Stomach (tissue), 9 donors: Measurements from ENCODE around the gene LAMP1. TPM values are rescaled to one million over a fixed set of nuclear protein-coding genes. Genes with fewer than 3 reads are reported as not detected.
"Not testable (repeated sequence)": the region's sequence is repeated elsewhere in the genome, so short reads cannot be mapped to it uniquely, and the experiment has no call there.

Source experiments
- DNase-seq, 2 donors: peaks; one replicate each; pipeline versions ENCODE4 v3.0.0 to v3.0.0-alpha.2; 2013 to 2019
- H3K27ac ChIP-seq, 5 donors: fragments of 200-600 bp in 4 of 5; sonication (generic) in 4 of 5; one replicate each; pipeline ENCODE4 v1.5.1; 2013 to 2019; ENCODE audit warnings: mild to moderate bottlenecking in 1 of 5, moderate library complexity in 1 of 5
- H3K27me3 ChIP-seq, 3 donors: fragments of 200-600 bp; sonication (generic); one replicate each; pipeline ENCODE4 v1.5.1; 2017 to 2019; ENCODE audit warnings: mixed run types in 1 of 3
- H3K36me3 ChIP-seq, 4 donors: fragments of 200-600 bp; sonication (generic); 1 replicate in 3 of 4; 2 replicates in 1 of 4; pipeline ENCODE4 v1.5.1; 2016 to 2019
- H3K4me1 ChIP-seq, 4 donors: fragments of 200-600 bp; sonication (generic); one replicate each; pipeline ENCODE4 v1.5.1; 2016 to 2019
- H3K4me3 ChIP-seq, 4 donors: fragments of 200-600 bp; sonication (generic) in 3 of 4; one replicate each; pipeline ENCODE4 v1.5.1; 2016 to 2019; ENCODE audit warnings: mild to moderate bottlenecking in 1 of 4
- H3K9me3 ChIP-seq, 4 donors: fragments of 200-600 bp; sonication (generic); one replicate each; pipeline ENCODE4 v1.5.1; 2016 to 2019
- CTCF ChIP-seq, 7 experiments: fragments of 450-650 bp in 4 of 7; fragments of 200-600 bp in 3 of 7; sonication (generic) in 3 of 7; IDR thresholded peaks; one replicate each; pipeline ENCODE4 v1.5.1; 2016 to 2019; ENCODE audit warnings: antibody characterized with exemption in 7 of 7, control low read depth in 2 of 7, mild to moderate bottlenecking in 1 of 7
- EP300 ChIP-seq: sonication (generic); formaldehyde crosslinking; IDR thresholded peaks from one replicate; pipeline ENCODE4 v1.6.1; 2017; ENCODE audit warnings: antibody characterized with exemption
- POLR2A ChIP-seq, 4 donors: fragments of 450-650 bp; IDR thresholded peaks; one replicate each; pipeline ENCODE4 v1.6.1; 2016; ENCODE audit warnings: antibody characterized with exemption in 4 of 4, control low read depth in 2 of 4, mild to moderate bottlenecking in 1 of 4, moderate library complexity in 1 of 4
- POLR2AphosphoS5 ChIP-seq, 3 donors: sonication (generic); formaldehyde crosslinking; IDR thresholded peaks; one replicate each; pipeline ENCODE4 v1.6.1; 2016; ENCODE audit warnings: antibody characterized with exemption in 3 of 3
- WGBS, 5 donors: extraction: QIAGEN DNeasy Blood & Tissue Kit in 3 of 5; methylation state at CpG; one replicate each; pipeline versions ENCODE4 v1.1.5 to v1.1.7; 2013 to 2018; 5-methylcytosine and 5-hydroxymethylcytosine counted together
- intact Hi-C: fragments of 100-400 bp; cut with DNase I; formaldehyde crosslinking; loops from one replicate; pipeline ENCODE4 v1.15.1; 2023; ENCODE audit warnings: low total_unique reads
- polyA plus RNA-seq, 3 donors: library from polyadenylated mRNA; stranded (reverse); fragments of 200-250 nt; gene quantifications; one replicate each; pipeline ENCODE4 v1.2.3, GENCODE V29; 2013
- small RNA-seq, 4 donors: library from RNA; depleted of rRNA; stranded (forward); fragments of <200 nt; gene quantifications; one replicate each; pipeline ENCODE3, GENCODE V24; 2016
- total RNA-seq, 5 donors: library from RNA; depleted of rRNA; stranded (reverse); fragments of >200 nt; gene quantifications; one replicate each; pipeline versions ENCODE4 v1.1.0 to v1.2.3, GENCODE V29; 2014 to 2016
- donor health status: healthy with polysubstance abuse.
- donor health status: Bipolar disorder and iron deficiency.
- donor health status: healthy.

LAMP1 gene
- total and polyA plus RNA-seq, 8 donors = 20.9 to 121 (median 50.0) TPM

GRCh38 chr13:113371061-113371460 is 74.0 kb downstream of the LAMP1 start:
- intact Hi-C loops = no loop called here
- WGBS, 5 donors = 65 to 84% (median 82%) methylated on average over 8 to 13 of the region's 13 CpGs

DNA sequence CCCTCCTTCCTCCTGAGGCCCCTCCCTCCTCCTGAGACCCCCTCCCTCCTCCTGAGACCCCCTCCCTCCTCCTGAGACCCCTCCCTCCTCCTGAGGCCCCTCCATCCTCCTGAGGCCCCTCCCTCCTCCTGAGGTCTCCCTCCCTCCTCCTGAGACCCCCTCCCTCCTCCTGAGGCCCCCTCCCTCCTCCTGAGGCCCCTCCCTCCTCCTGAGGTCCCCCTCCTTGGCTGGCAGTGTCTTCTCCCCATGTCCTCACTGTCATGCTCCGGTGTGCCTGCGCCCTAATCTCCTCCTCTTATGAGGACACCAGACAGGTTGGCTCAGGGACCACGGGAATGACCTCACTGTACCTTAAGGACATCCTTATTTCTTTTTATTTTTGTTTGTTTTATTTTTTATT is 74.7 kb downstream of the LAMP1 start:
- H3K36me3 ChIP-seq, H3K9me3 ChIP-seq, intact Hi-C loops, H3K4me3 ChIP-seq, H3K4me1 ChIP-seq, H3K27ac ChIP-seq: not testable (repeated sequence)
- H3K27me3 ChIP-seq = peaks cover 0 to 19% (median 0%) of the 10 kb centered on the region in 3 donors
- DNase-seq = peak in 1 of 2 donors; percentile 46
- 87 to 94% (median 89%) methylated on average over 3 of the region's 3 CpGs for WGBS, 5 donors

More at GRCh38 chr13:113371061-113371460, 74.0 kb downstream of the LAMP1 start:
- peaks cover 0 to 17% (median 0%) of the 10 kb centered on the region in 3 donors for H3K27me3 ChIP-seq
- TF ChIP-seq EP300 (no peak), POLR2AphosphoS5 (IDR thresholded peaks at IDR 0.05) (no peak), CTCF (IDR thresholded peaks at IDR 0.05) (no peak), POLR2A (IDR thresholded peaks at IDR 0.05) (no peak)
- no peaks in the 10 kb centered on the region for H3K36me3 ChIP-seq
- peak in 1 of 2 donors; percentile 4 for DNase-seq
- H3K27ac ChIP-seq = no peak overlapping the region
- H3K9me3 ChIP-seq = no peaks in the 10 kb centered on the region
- no peak overlapping the region for H3K4me3 ChIP-seq
- H3K4me1 ChIP-seq = no peaks in the 10 kb centered on the region

Small RNA genes within 50 kb of the gene (small RNA-seq; reads per million reads assigned to genes)
- gene MIR8075 = 0 reads per million in 4 donors

Other genes with a start within 250 kb of the LAMP1 start
- not detected for gene F7, start 191.4 kb upstream of the LAMP1 start, total RNA-seq
- under 1 TPM in 1 of 3 donors, not detected in 2; 0.10 TPM for gene F7, start 191.4 kb upstream of the LAMP1 start, polyA plus RNA-seq
- gene F10, start 174.4 kb upstream of the LAMP1 start, total RNA-seq = 10 to 100 TPM in 1 of 5 donors, 1 to 10 TPM in 1, under 1 TPM in 1, not detected in 2; 0.45 to 14.9 (median 3.0) TPM
- 1 to 10 TPM; 3.1 to 8.0 (median 3.5) TPM for gene F10, start 174.4 kb upstream of the LAMP1 start, polyA plus RNA-seq
- 1 to 10 TPM in 1 of 5 donors, not detected in 4; 1.9 TPM for gene PROZ, start 138.6 kb upstream of the LAMP1 start, total RNA-seq
- gene PROZ, start 138.6 kb upstream of the LAMP1 start, polyA plus RNA-seq = under 1 TPM in 1 of 3 donors, not detected in 2; 0.08 TPM
- gene PCID2, start 88.6 kb upstream of the LAMP1 start, total RNA-seq = 10 to 100 TPM; 35.7 to 81.7 (median 44.3) TPM
- gene PCID2, start 88.6 kb upstream of the LAMP1 start, polyA plus RNA-seq = 10 to 100 TPM; 25.9 to 38.3 (median 32.3) TPM
- 100 to 1,000 TPM; 107 to 153 (median 148) TPM for gene CUL4A, start 87.6 kb upstream of the LAMP1 start, total RNA-seq
- gene CUL4A, start 87.6 kb upstream of the LAMP1 start, polyA plus RNA-seq = 10 to 100 TPM; 24.4 to 31.0 (median 25.6) TPM
- 10 to 100 TPM in 2 of 5 donors, 1 to 10 TPM in 3; 1.2 to 15.1 (median 5.4) TPM for gene GRTP1, start 66.9 kb downstream of the LAMP1 start, total RNA-seq
- 10 to 100 TPM; 12.4 to 16.3 (median 15.1) TPM for gene GRTP1, start 66.9 kb downstream of the LAMP1 start, polyA plus RNA-seq
- 1 to 10 TPM; 1.7 to 6.7 (median 2.4) TPM for gene ADPRHL1, start 156.2 kb downstream of the LAMP1 start, total RNA-seq
- 1 to 10 TPM; 2.2 to 5.5 (median 4.1) TPM for gene ADPRHL1, start 156.2 kb downstream of the LAMP1 start, polyA plus RNA-seq
- gene DCUN1D2, start 193.5 kb downstream of the LAMP1 start, total RNA-seq = 10 to 100 TPM; 13.9 to 43.0 (median 31.5) TPM
- gene DCUN1D2, start 193.5 kb downstream of the LAMP1 start, polyA plus RNA-seq = 1 to 10 TPM; 7.3 to 8.1 (median 7.5) TPM